A375 (cell line): ENCODE results near the gene EMID1. TPM values are rescaled to one million over a fixed set of nuclear protein-coding genes. Genes with fewer than 3 reads are reported as not detected.

Experiments used
- small RNA-seq: library from RNA; depleted of rRNA; stranded (forward); fragments of <200 nt; gene quantifications from one replicate; pipeline ENCODE3, GENCODE V24; 2014
- total RNA-seq: library from RNA; depleted of rRNA; stranded (reverse); fragments of >200 nt; shearing (Covaris generic); gene quantifications from 2 replicates; pipeline ENCODE4 v1.2.3, GENCODE V29; 2014; rRNA removed

Gene EMID1
- 0.21 and 0.87 TPM in 2 replicates for total RNA-seq

DNA sequence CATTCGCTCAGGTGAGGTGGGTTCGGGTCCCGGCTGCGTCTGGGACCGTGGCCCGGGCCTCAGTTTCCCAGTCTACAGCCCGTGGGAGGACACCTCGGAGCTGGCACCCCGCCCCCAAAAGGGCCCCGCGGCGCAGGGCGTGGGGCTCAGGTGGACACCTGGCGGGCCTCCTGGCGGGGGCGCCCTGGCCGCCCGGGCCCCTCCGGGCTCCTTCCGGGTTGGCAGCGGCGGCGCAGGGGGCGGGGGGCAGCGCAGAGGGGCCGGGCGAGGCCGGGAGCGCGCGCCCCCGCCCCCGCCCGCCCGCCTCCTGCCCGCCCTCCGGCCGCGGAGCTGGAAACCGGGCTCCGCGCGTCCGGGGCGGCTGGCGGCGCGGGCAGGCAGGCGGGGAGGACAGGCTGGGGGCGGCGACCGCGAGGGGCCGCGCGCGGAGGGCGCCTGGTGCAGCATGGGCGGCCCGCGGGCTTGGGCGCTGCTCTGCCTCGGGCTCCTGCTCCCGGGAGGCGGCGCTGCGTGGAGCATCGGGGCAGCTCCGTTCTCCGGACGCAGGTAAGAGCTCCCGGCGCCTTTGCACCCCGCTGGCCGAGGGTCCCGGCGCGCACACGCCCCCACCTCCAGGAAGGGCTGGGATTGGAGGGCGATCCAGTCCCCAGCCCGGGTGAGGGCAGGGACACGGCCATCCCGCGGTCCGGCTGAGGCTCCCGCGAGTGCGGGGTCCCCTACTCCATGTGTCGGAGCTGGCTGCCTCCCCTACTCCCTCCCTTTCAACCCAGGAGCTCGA lies at the start of gene EMID1:
Gene EMID1, plus strand, starts transcription at position 303 of the 778 bp plus-strand sequence. Its CDS starts 143 bp downstream, at position 446.

DNA sequence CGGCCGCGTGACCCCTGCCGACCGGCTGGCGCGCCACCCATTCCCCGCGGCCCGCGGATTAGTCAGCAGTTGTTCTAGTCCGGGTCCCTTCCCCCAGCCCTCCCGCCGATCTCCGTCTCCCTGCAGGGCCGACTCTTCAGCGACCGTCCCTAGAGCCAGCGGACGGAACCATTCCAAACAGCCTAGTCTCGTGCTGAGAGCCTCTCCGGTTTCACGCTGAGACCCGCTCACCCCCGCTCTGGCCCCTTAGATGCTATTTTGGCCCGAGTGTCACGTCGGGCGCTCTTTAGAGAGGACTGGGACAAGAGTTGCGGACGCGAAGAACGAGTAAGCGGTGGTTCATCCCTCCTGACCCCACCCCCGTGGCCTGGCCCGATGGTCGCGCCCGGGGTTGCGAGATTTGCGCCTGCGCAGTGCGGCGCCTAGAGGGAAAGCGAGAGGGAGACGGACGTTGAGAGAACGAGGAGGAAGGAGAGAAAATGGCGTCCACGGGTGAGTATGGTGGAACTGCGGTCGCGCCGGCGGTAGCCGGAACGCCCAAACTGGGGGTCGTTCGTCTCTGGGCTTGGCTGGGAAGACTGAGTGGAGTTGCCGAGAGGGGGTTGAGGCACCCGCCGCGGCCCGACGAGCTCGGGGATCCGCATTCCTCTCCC lies 62.3 kb downstream of the EMID1 start, which contains the start of the genes EWSR1 and RHBDD3:
Gene EWSR1, plus strand, starts transcription at position 411 of the 653 bp plus-strand sequence. Its CDS starts 69 bp downstream, at position 480.
Gene RHBDD3, minus strand, starts transcription at position 124 of the 653 bp plus-strand sequence. CDS start 2,355 bp downstream, outside the sequence.

DNA sequence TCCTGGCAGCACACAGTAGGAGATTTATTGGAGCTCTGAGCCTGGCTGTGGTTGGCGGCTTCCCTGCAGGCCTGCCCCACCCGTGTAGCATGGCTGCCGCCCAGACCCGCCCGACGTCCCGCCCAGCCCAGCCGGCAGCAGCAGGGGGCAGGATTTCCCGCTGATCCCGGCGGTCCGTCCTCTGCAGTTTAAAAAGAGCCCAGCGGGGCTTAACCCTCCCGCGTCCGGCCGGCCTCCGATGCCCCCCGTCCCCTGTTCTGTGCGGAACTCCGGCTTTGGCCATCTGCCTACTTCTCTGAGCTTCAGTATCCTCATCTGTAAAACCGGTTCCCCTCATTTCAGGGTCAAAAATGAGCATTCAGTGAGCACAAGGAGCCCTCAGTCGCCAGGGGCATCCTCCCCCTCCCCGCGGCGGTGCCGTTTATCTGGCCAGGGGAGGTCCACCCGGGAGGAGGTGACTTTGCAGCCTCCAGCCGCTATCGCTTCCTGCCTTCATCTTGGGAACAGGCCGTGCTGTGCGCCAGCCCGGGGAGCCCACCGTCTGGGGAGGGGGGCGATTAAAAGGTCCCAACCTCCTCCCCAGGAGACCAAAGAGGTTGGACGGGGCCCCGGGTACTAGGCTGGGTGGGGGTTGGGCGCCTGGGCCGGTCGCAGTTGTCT lies 100.6 kb downstream of the EMID1 start, which contains the start of gene GAS2L1:
Gene GAS2L1, plus strand, starts transcription at position 476 of the 660 bp plus-strand sequence. CDS start 1,456 bp downstream, outside the sequence.

Small RNAs within 50 kb of the gene (small RNA-seq; reads per million reads assigned to genes)
- not detected for gene RNU6-1219P

Other genes with a start within 250 kb of the EMID1 start
- not detected in 2 replicates for gene C22orf31, start 144.1 kb upstream of the EMID1 start, total RNA-seq
- 1.6 and 1.7 TPM in 2 replicates for gene KREMEN1, start 132.9 kb upstream of the EMID1 start, total RNA-seq
- gene RHBDD3, start 62.1 kb downstream of the EMID1 start, total RNA-seq = 16.2 and 27.1 TPM in 2 replicates
- gene EWSR1, start 62.4 kb downstream of the EMID1 start, total RNA-seq = 284 and 302 TPM in 2 replicates
- 7.9 and 11.0 TPM in 2 replicates for gene GAS2L1, start 100.8 kb downstream of the EMID1 start, total RNA-seq
- gene RASL10A, start 109.8 kb downstream of the EMID1 start, total RNA-seq = 0.57 and 0.88 TPM in 2 replicates
- gene AP1B1, start 182.7 kb downstream of the EMID1 start, total RNA-seq = 56.7 and 61.7 TPM in 2 replicates
- gene RFPL1, start 232.7 kb downstream of the EMID1 start, total RNA-seq = not detected in 2 replicates